ENCODE results near the gene PHACTR3. TPM values are rescaled to one million over a fixed set of nuclear protein-coding genes. Genes with fewer than 3 reads are reported as not detected.

Gene PHACTR3
- total and polyA plus RNA-seq, 2 donors = 2.9 to 35.8 TPM

DNA sequence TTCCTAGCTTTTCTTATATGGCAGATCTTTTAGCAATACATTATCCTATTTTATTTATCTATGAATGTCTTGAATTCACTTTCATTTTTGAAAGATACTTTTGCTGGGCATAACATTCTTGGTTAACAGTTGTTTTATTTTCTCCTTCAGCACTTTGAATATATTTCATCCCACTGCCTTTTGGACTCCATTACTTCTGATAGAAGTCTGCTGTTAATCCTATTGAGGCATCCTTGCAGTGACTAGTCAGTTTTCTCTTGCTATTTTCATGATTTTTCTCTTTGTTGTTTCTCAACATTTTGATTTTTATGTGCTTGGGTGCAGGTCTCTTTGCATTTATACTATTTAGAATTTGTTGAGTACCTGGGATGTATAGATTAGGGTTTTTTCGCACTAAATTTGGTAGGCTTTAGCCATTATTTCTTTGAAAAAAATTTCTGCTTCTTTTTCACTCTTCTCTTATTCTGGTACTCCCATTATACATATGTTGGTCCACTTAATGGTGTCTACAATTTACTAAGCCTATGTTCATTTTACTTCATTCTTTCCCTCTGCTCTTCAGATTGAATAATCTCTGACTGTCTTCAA lies 53.2 kb downstream of the PHACTR3 start:
- Histone ChIP-seq H3K27me3 (ENCODE audit: control insufficient read depth in 2 of 2, insufficient read depth in 1 of 2, low read length in 1 of 2) (no peaks in the 10 kb centered on the region), H3K36me3 (ENCODE audit: control insufficient read depth in 2 of 2, insufficient read depth in 2 of 2, low read length in 1 of 2) (no peaks in the 10 kb centered on the region), H3K4me1 (ENCODE audit: control insufficient read depth in 2 of 2, insufficient read depth in 2 of 2, low read length in 2 of 2) (no peaks in the 10 kb centered on the region), H3K27ac (ENCODE audit: low read depth in 1 of 2, low read length in 1 of 2) (no peak overlapping the region), H3K4me3 (ENCODE audit: low read length in 2 of 2) (no peak overlapping the region), H3K9me3 (ENCODE audit: control insufficient read depth in 2 of 2, insufficient read depth in 1 of 2, low read length in 1 of 2) (peaks cover 0 to 6% of the 10 kb centered on the region in 2 donors)
- 81% methylated on average over 1 of the region's 1 CpG for WGBS
- no peak for DNase-seq (ENCODE audit: low read depth in 6 of 9, low spot score in 9 of 9)

- H3K27ac ChIP-seq (ENCODE audit: low read depth in 1 of 2, low read length in 1 of 2) = no peak overlapping the region
Measured at GRCh38 chr20:59660471-59660870, 56.1 kb downstream of the PHACTR3 start.

DNA sequence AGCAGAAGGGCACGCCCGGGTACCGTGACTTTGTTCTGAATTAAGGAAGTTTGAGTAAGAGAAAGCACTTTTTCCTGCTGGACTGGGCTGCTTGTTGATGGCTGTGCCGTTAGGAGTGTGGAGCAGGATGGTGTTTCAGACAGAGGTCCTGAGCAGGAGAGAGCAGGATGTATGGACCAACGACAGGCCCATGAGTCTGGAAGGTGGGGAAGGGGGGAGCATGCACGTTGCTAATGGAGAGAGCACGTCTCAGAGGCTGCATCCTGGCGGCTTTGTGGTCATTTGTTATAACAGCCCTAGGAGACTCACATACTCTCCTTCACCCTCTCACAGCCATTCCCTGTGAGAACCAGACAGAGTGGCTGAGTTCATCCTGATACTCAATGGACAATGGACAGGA lies 56.8 kb downstream of the PHACTR3 start:
- no peaks in the 10 kb centered on the region for H3K4me1 ChIP-seq (ENCODE audit: control insufficient read depth in 2 of 2, insufficient read depth in 2 of 2, low read length in 2 of 2)
- H3K27me3 ChIP-seq (ENCODE audit: control insufficient read depth in 2 of 2, insufficient read depth in 1 of 2, low read length in 1 of 2) = no peaks in the 10 kb centered on the region
- no peak for DNase-seq (ENCODE audit: low read depth in 6 of 9, low spot score in 9 of 9)
- H3K36me3 ChIP-seq (ENCODE audit: control insufficient read depth in 2 of 2, insufficient read depth in 2 of 2, low read length in 1 of 2) = no peaks in the 10 kb centered on the region
- 60% methylated on average over 8 of the region's 8 CpGs for WGBS
- no peak overlapping the region for H3K4me3 ChIP-seq (ENCODE audit: low read length in 2 of 2)
- peaks cover 0 to 6% of the 10 kb centered on the region in 2 donors for H3K9me3 ChIP-seq (ENCODE audit: control insufficient read depth in 2 of 2, insufficient read depth in 1 of 2, low read length in 1 of 2)
- H3K27ac ChIP-seq (ENCODE audit: low read depth in 1 of 2, low read length in 1 of 2) = no peak overlapping the region

More at GRCh38 chr20:59660471-59660870, 56.1 kb downstream of the PHACTR3 start:
- peaks cover 0 to 6% of the 10 kb centered on the region in 2 donors for H3K9me3 ChIP-seq (ENCODE audit: control insufficient read depth in 2 of 2, insufficient read depth in 1 of 2, low read length in 1 of 2)
- WGBS = 94% methylated on average over 2 of the region's 2 CpGs
- no peak overlapping the region for H3K4me3 ChIP-seq (ENCODE audit: low read length in 2 of 2)
- H3K27me3 ChIP-seq (ENCODE audit: control insufficient read depth in 2 of 2, insufficient read depth in 1 of 2, low read length in 1 of 2) = no peaks in the 10 kb centered on the region
- DNase-seq (ENCODE audit: low read depth in 6 of 9, low spot score in 9 of 9) = no peak
- H3K4me1 ChIP-seq (ENCODE audit: control insufficient read depth in 2 of 2, insufficient read depth in 2 of 2, low read length in 2 of 2) = no peaks in the 10 kb centered on the region
- H3K36me3 ChIP-seq (ENCODE audit: control insufficient read depth in 2 of 2, insufficient read depth in 2 of 2, low read length in 1 of 2) = no peaks in the 10 kb centered on the region

GRCh38 chr20:59661621-59662020 lies 57.3 kb downstream of the PHACTR3 start:
- H3K4me3 ChIP-seq (ENCODE audit: low read length in 2 of 2) = no peak overlapping the region
- no peaks in the 10 kb centered on the region for H3K36me3 ChIP-seq (ENCODE audit: control insufficient read depth in 2 of 2, insufficient read depth in 2 of 2, low read length in 1 of 2)
- WGBS = 79% methylated on average over 10 of the region's 10 CpGs
- no peak for DNase-seq (ENCODE audit: low read depth in 6 of 9, low spot score in 9 of 9)
- H3K9me3 ChIP-seq (ENCODE audit: control insufficient read depth in 2 of 2, insufficient read depth in 1 of 2, low read length in 1 of 2) = peaks cover 0 to 6% of the 10 kb centered on the region in 2 donors
- H3K27me3 ChIP-seq (ENCODE audit: control insufficient read depth in 2 of 2, insufficient read depth in 1 of 2, low read length in 1 of 2) = no peaks in the 10 kb centered on the region
- no peaks in the 10 kb centered on the region for H3K4me1 ChIP-seq (ENCODE audit: control insufficient read depth in 2 of 2, insufficient read depth in 2 of 2, low read length in 2 of 2)
- H3K27ac ChIP-seq (ENCODE audit: low read depth in 1 of 2, low read length in 1 of 2) = no peak overlapping the region

DNA sequence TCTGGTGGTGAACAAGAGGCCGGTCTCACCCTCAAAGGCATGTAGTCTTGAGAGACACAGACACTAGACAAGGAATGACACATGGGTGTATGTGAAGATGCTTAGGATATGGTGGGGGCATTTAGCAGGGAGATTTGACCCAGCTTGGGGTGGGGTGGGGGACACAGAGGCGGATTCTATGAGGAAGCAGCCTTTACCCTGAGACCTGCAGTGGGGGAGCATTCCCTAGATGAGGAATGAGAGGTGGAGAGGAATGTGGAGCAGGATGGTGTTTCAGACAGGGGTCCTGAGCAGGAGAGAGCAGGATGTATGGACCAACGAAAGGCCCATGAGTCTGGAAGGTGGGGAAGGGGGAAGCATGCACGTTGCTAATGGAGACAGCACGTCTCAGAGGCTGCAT lies 57.8 kb downstream of the PHACTR3 start:
- no peak overlapping the region for H3K27ac ChIP-seq (ENCODE audit: low read depth in 1 of 2, low read length in 1 of 2)
- no peak for DNase-seq (ENCODE audit: low read depth in 6 of 9, low spot score in 9 of 9)
- peaks cover 0 to 6% of the 10 kb centered on the region in 2 donors for H3K9me3 ChIP-seq (ENCODE audit: control insufficient read depth in 2 of 2, insufficient read depth in 1 of 2, low read length in 1 of 2)
- 71% methylated on average over 5 of the region's 5 CpGs for WGBS
- no peak overlapping the region for H3K4me3 ChIP-seq (ENCODE audit: low read length in 2 of 2)
- H3K36me3 ChIP-seq (ENCODE audit: control insufficient read depth in 2 of 2, insufficient read depth in 2 of 2, low read length in 1 of 2) = no peaks in the 10 kb centered on the region
- no peaks in the 10 kb centered on the region for H3K27me3 ChIP-seq (ENCODE audit: control insufficient read depth in 2 of 2, insufficient read depth in 1 of 2, low read length in 1 of 2)
- no peaks in the 10 kb centered on the region for H3K4me1 ChIP-seq (ENCODE audit: control insufficient read depth in 2 of 2, insufficient read depth in 2 of 2, low read length in 2 of 2)

DNA sequence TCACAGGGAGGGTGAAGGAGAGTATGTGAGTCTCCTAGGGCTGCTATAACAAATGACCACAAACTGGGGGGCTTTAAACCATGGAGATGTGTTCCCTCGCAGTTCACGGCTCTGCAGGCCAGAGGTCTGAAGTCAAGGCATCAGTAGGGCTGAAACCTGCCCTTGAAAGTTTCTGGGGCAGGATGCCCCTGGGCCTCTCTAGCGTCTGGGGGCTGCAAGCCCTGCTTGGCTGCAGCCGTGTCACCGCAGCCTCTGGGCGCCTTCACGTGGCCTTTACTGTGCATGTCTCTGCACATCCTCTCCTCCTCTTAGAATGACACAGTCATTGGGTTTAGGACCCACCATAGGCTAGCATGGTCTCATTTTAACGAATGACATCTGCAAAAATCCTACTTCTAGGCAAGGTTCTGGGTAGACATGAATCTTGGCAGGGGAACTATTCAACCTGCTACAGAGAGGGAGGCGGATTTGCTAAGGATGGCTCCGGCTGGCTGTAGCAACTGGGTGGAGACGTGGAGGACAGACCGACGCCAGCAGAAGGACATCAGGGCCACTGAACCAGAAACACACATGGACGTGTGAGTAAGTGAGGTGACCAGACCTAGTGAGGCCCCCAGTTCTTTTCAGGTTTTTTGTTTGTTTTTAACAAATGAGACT lies 58.6 kb downstream of the PHACTR3 start:
- H3K36me3 ChIP-seq (ENCODE audit: control insufficient read depth in 2 of 2, insufficient read depth in 2 of 2, low read length in 1 of 2) = no peaks in the 10 kb centered on the region
- H3K27me3 ChIP-seq (ENCODE audit: control insufficient read depth in 2 of 2, insufficient read depth in 1 of 2, low read length in 1 of 2) = no peaks in the 10 kb centered on the region
- no peak overlapping the region for H3K4me3 ChIP-seq (ENCODE audit: low read length in 2 of 2)
- no peaks in the 10 kb centered on the region for H3K4me1 ChIP-seq (ENCODE audit: control insufficient read depth in 2 of 2, insufficient read depth in 2 of 2, low read length in 2 of 2)
- no peak for DNase-seq (ENCODE audit: low read depth in 6 of 9, low spot score in 9 of 9)
- H3K9me3 ChIP-seq (ENCODE audit: control insufficient read depth in 2 of 2, insufficient read depth in 1 of 2, low read length in 1 of 2) = peaks cover 0 to 6% of the 10 kb centered on the region in 2 donors
- WGBS = 90% methylated on average over 14 of the region's 14 CpGs
- H3K27ac ChIP-seq (ENCODE audit: low read depth in 1 of 2, low read length in 1 of 2) = no peak overlapping the region

DNA sequence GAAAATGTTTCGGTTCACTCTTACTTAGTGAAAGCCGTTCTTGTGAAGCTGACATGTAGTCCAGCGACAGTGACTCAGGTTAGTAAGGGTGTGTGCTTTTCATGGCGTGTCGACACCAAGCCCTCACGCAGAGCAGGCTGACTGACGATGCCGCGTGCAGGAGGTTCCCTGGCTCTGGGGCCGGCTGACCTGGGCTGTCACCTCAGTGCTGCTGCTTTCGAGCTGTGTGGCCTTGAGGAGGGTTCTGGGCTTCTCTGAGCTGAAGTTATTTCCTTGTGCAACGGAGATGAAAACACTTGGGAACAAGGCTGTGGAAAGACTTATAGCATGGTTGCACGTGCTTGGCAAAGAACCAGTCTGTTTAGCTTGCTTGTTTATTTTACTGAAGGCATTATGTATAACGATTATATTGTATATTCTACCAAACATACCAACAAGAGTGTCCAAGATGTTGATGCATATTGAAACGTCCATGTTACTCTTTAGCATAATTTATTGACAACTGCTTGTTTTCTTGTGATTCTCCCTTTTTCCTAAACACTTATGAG lies 59.2 kb downstream of the PHACTR3 start:
- no peaks in the 10 kb centered on the region for H3K4me1 ChIP-seq (ENCODE audit: control insufficient read depth in 2 of 2, insufficient read depth in 2 of 2, low read length in 2 of 2)
- peaks cover 0 to 6% of the 10 kb centered on the region in 2 donors for H3K9me3 ChIP-seq (ENCODE audit: control insufficient read depth in 2 of 2, insufficient read depth in 1 of 2, low read length in 1 of 2)
- WGBS = 88% methylated on average over 15 of the region's 15 CpGs
- H3K27ac ChIP-seq (ENCODE audit: low read depth in 1 of 2, low read length in 1 of 2) = no peak overlapping the region
- no peak overlapping the region for H3K4me3 ChIP-seq (ENCODE audit: low read length in 2 of 2)
- H3K36me3 ChIP-seq (ENCODE audit: control insufficient read depth in 2 of 2, insufficient read depth in 2 of 2, low read length in 1 of 2) = no peaks in the 10 kb centered on the region
- DNase-seq (ENCODE audit: low read depth in 6 of 9, low spot score in 9 of 9) = no peak
- H3K27me3 ChIP-seq (ENCODE audit: control insufficient read depth in 2 of 2, insufficient read depth in 1 of 2, low read length in 1 of 2) = no peaks in the 10 kb centered on the region

DNA sequence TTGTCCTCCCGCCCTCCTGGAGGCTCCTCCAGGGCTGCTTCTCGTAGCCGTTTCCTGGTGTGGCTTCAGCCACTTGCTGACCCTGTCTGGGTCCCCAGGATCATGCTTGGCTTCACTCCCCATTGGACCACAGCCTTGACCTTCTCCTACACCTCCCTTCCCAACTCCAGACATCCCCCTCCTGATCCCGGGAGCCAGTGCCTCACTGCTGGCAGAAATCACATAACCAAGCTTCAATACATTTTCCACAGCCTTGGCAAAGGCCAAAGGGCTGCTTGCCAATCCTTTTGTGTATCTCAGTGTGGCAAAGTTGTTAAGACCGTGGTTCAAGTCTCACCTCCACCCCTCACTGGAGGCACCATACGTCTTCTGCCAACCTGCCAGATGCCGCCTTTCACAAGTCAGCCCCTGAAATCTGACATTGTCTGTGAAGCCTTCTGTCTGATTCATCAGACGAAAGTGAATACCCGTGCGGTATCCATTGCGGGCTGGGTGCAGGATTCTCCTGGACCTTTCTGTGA lies 60.1 kb downstream of the PHACTR3 start:
- Histone ChIP-seq H3K27ac (ENCODE audit: low read depth in 1 of 2, low read length in 1 of 2) (no peak overlapping the region), H3K27me3 (ENCODE audit: control insufficient read depth in 2 of 2, insufficient read depth in 1 of 2, low read length in 1 of 2) (no peaks in the 10 kb centered on the region), H3K9me3 (ENCODE audit: control insufficient read depth in 2 of 2, insufficient read depth in 1 of 2, low read length in 1 of 2) (peaks cover 0 to 6% of the 10 kb centered on the region in 2 donors), H3K4me1 (ENCODE audit: control insufficient read depth in 2 of 2, insufficient read depth in 2 of 2, low read length in 2 of 2) (no peaks in the 10 kb centered on the region), H3K4me3 (ENCODE audit: low read length in 2 of 2) (no peak overlapping the region), H3K36me3 (ENCODE audit: control insufficient read depth in 2 of 2, insufficient read depth in 2 of 2, low read length in 1 of 2) (no peaks in the 10 kb centered on the region)
- WGBS = 82% methylated on average over 11 of the region's 11 CpGs
- DNase-seq (ENCODE audit: low read depth in 6 of 9, low spot score in 9 of 9) = no peak

Measured in thymus (tissue), 11 donors.